Vagina (tissue), 2 donors: Measurements from ENCODE around the gene C7.

Experiments used
- CTCF ChIP-seq, 3 experiments: fragments of 450-650 bp in 2 of 3; fragments of 200-600 bp in 1 of 3; sonication (generic) in 1 of 3; IDR thresholded peaks; one replicate each; pipeline ENCODE4 v1.5.1; 2017 to 2019; ENCODE audit warnings: antibody characterized with exemption in 3 of 3, mild to moderate bottlenecking in 2 of 3, moderate library complexity in 2 of 3
- POLR2AphosphoS5 ChIP-seq, 2 donors: sonication (generic); formaldehyde crosslinking; IDR thresholded peaks; one replicate each; pipeline ENCODE4 v1.9.0; 2017; ENCODE audit warnings: antibody characterized with exemption in 2 of 2, mild to moderate bottlenecking in 2 of 2, low read depth in 1 of 2; ENCODE audit not compliant: insufficient read depth in 1 of 2

- TF ChIP-seq POLR2AphosphoS5 (IDR thresholded peaks at IDR 0.05; ENCODE audit: insufficient read depth in 1 of 2, low read depth in 1 of 2) (no peak), CTCF (IDR thresholded peaks at IDR 0.05) (no peak)
Observed at GRCh38 chr5:40987349-40987748, 78.1 kb downstream of the C7 start.
